Activated CD4-positive, alpha-beta T cell treated with anti-CD3 and anti-CD28 coated beads for 24 hours (primary cell): Measurements from ENCODE around the gene SLC22A2.

Experiments
- DNase-seq, 2 donors: peaks; one replicate each; pipeline ENCODE4 v3.0.0-alpha.2; 2020; ENCODE audit warnings: low read depth in 2 of 2

The SLC22A2 gene

DNA sequence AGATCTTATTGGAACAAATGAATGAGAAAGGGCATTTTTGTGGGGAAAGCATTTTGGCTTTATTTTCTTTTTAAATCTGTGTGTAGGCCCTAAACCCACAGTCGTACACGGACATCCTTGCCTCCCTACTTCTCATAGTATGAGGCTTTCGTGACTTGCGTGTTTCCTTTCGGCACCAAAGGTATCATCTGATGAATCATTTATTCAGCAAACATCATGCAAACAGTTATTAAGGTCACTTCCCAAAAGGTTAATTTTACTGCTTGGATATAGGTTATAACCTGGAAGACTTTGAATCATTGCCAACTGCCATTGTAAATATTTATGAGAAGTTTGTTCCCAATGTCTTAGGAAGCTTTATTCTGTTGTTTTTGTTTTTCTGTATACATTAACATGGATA, 15.1 kb upstream of the SLC22A2 start:
- no peak for DNase-seq

DNA sequence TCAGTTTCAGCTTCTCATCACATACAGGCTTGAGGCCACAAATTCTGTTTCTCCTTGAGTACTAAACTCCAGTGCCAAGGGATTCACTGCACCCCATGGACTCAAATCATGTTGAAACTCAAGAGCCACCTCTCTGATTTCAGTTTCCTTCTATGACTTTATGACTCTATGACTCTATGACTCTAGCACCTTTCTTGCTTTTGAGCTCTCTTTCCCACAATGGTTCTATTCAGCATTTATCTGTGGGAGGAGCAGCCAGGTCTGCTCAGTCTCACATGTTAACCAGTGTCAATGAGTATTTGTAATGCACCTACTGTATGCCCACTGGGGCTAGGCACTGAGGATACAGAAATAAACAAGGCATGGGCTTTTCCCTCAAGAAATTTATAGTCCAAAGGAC, 14.6 kb upstream of the SLC22A2 start:
- DNase-seq, result no peak

DNA sequence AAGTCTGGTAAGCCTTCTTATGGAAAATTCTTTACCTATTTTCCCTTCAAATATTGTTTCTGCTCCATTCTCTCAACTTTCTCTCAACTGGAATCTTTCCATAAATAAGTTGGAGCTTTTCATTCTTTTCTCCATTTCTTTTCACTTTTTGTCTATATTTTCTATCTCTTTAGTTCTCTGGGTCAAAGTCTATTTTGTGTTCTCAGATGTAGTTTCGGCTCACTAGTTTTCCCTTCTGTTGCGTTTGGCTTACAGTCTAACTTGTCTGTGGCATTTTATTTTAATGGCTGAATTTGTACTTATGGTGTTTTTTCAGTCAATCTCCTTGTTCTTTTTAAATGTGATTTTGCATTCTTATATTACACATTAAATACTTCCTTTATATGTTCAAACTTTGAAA, 14.1 kb upstream of the SLC22A2 start:
- no peak for DNase-seq

DNA sequence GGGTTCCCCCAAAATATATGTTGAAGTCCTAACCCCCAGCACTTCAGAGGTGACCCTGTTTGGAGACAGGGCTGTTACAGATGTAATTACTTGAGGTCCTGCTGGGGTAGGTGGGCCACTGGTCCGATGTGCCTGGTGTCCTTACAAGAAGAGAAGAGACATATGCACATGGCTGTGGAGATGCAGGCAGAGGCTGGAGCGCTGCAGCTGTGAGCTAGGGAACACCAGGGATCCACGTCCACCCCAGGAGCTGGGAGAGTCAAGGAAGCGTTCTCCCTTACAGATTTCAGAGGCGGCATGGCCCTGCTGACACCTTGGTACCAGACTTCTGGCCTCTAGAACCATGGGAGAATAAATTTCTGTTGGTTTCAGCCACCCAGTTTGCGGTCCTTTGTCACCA, 11.7 kb upstream of the SLC22A2 start:
- DNase-seq, result no peak

DNA sequence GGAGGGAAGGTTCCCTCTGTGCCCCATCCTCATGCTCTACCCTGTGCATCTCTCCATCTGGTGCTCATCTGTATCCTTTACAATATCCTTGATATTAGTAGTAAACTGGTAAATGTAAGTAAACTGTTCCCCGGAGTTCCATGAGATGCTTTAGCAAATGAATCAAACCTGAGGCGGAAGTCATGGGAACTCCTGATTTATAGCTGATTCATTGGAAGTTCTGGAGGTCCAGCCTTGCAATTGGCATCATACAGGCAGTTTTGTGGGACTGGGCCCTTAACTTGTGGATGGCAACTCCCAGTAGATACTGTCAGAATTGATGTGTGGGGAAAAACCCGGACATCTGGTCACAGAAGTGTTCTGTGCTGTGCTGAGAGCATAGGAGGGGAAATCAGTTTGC, 11.2 kb upstream of the SLC22A2 start:
- no peak for DNase-seq

DNA sequence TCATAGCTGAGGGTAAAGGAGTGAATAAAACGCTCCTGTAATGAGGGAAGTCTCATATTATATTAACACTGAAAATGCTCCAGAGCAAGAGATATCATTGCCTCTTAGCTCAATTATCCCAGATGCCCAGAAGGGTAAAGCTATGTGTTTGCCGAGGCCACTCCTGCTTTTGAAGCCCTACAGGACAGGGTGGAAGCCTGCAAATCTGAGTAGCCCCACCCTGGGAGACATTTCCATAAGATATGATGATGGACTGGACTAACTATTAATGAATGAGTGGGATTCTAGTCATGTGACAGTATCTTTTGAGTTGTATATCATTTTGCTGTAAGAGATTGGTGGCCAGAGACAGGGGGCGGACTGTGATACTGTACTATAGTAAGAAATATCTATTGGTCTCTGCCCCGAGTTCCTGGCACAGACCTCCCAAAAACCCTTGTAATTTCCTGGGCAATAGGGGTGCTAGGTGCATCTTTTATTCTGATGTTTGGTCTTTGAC, 10.5 kb upstream of the SLC22A2 start:
- no peak for DNase-seq

DNA sequence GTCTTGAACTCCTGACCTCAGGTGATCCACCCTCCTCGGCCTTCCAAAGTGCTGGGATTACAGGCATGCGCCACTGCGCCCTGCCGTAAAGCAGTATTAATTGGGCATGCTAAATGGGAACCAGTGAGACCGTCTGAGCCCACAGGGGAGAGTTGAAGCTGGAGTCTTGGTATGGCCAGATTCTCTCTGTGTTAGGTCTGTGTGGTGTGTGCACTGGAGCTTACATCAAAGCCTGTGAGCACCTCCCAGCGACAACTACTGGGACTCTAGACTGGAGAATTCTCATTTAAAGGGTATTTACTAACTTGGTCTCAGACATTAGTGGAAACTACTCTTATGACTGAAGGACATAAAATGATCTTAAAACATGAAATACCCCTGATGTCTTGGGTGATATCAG, 8.5 kb upstream of the SLC22A2 start:
- no peak for DNase-seq

DNA sequence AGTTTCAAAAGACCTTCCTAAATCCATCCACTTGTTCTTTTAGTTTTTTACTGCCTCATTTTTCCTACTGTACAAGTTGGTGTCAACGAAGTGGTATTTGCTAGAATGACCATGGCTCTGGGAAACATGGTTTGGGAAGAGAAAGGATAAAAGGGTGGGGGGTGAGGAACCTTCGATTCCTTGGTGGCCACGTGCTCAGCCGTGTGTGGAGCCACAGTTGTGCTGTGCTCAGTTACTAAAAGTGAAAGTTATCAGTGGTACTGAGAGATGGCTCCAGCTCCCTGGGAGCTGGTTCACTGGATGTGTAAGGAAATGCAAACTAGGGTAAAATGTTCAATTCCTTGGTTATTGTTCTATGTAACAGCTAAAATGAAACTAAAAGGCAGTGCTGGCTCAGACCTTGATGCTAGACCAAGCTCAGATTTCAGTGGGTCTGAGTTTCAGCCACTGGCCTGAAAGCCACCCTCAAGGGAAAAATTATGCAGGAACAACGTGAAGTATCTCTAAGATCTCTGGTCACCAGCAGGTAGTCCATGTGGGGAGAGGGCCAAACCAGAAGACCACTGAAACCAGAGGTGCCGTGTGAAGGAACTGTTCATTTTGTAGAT, 7.4 kb upstream of the SLC22A2 start:
- DNase-seq, result no peak

DNA sequence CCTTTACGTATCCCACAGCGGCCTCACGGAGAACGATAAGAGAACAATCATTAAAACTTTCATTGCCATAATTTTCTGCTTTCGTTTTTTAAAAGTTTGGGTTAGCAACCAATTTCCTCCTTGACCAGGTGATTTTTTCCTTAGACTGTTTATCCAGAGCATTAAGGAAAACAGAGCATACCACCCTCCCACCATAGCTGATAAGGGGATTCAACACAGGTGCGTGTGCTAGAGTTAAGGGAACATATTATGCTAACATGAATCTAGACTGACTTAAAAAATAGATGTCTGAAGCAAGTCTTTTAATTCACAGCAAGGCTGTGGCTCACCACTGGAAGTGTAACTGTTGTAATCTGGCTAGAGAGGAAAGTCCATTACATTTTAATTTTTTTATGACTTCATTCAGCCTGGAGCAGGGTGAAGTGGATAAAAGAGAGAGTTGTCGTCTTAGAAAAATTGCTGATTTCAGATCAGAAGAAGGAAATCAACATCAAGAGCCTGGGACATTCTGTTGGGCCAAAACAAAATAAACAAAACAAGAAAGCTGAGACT, 5.5 kb upstream of the SLC22A2 start:
- DNase-seq, result no peak

DNA sequence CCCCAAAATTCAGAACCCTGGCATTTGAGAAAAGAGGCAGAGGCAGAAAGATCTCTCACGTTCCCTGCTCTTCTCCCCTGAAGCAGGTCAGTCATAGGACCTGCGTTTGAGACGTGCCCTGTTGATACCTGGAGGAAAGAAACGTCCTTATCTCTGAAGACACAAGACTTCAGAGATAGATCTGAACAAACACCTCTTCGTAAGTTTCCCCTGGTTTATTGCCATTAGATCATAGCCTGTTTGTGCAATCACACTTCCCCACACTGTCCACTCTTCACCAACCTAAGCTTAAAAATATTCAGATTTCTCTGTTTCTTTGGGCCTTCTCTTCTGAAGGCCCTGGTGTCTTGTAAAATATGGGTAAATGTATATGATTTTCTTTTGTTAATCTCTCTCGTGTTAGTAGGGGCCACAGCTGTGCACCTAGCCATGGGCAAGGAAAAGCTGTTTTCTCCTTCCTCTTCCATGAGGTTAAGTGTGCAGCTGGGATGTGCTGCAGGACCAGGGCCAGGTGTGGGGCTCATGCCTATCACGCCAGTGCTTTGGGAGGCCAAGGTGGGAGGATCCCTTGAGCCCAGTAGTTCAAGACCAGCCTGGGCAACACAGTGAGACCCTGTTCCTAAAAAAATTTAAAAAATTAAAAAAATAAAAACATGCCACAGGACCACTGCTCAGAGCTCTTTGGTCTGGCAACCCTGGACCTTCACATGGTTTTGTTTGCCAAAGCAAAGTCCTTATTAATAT, 4.7 kb upstream of the SLC22A2 start:
- DNase-seq, result no peak

DNA sequence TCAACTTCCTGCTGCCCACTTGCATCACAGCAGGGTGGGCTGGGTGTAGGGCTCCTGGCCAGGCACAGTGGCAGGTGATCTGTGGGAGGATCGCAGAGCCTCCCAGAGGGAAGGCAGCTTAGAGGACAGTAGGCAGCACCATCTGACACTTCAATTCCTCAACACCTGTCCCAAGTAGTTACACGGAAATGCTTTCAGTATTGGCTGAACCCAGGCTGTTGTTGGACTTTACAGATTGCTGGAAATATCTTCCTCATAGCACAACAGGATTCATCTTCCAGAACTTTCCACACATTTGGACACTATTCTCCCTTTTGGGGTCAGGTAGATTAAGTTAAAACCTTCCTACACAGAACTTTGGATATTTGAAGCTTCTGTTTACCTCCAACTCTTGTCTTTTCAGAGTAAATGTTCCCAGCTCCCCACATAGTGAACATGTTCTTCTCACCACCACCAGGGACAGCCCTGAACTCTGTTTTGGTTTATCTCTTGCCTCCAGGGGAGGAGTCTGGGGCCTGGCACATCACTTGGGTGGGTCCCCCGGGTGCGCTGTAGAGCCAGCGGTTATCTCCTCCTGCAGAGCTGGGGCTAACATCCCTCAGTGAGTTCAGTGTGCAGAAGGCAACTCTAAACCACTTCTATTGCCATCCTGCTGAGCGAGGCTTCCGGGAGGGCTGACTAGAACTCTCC, 3.5 kb upstream of the SLC22A2 start:
- no peak for DNase-seq

DNA sequence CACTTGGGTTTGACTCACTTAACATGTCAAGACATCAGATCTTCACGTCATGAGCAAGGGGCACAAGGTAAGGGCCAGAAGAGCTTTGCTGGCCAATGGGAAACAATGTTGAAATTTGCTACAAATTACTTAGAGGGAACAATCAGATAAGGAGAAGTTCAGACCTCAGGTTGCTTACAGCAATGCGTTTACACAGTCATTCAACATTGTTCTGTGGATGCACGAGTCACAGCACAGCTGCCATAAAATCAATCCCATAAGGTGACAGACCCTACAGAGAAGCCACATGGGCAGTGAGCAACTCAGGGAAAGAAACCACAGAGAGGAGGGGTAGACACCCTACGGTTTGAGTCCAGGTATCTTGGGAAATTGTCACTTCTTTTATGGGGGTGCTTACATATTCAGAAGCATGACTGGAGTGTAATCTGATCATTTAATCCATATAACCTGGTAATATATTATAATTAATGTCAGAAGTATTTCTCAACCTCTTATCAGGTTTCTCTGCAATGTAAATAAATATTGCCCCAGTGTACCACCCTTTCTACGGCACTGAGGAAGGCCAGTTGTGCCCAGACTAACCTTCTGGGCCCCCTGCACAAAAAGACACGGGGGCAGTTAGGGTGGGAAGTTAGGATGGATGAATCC, 2.3 kb upstream of the SLC22A2 start:
- DNase-seq, result no peak

DNA sequence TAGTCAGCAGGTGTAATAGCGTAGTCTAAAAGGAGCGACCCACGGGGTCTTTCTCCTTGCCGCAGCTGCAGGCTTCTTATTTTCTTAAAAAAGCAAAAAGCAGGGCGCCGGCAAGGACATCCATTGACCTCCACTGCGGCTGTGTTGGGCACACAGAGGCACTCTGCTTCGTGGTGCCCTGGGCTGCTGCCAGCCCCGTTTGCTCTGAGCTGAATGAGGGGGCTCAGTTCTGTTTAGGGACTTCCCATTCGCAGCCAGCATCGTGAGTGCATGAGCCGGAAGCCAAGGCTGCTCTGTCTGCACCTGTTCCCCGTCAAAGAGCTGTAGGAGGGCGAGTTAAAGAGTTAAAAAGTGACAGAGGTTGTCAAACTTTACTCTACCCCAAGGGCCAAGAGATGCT, 1.7 kb upstream of the SLC22A2 start:
- DNase-seq, result no peak

DNA sequence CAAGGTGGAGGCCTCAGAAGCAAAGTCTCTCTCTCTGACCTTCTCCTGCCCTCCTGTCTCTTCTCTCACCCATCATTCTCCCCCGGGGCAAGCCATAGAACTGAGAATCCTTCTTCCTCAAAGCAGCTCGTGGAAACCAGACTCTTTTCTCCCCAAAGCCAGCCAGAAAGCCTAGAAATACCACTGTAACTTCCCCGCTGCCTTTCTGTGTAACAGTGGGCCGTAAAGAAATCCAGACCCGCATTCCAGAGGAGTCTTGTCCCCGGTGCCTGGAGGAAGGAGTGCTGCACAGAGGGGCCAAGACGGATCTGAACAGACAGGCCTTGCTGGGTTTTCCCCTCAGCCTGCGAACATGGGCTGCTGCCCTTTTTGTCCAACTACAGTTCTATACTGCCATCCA, 977 bp upstream of the SLC22A2 start:
- no peak for DNase-seq

DNA sequence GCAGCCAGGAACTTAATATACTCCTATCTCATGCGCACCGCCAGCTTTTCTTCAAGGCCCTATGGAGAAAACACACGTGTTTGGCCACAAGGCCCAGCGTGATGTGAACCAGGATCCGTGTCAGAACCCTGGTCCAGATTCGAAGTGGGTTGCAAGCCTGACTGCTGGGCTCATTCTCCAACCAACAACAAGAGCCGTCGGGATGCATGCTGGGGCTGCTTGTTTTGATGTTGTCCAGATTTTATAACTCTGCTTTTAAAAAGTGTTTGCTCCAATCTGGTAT, 463 bp upstream of the SLC22A2 start:
- no peak for DNase-seq

DNA sequence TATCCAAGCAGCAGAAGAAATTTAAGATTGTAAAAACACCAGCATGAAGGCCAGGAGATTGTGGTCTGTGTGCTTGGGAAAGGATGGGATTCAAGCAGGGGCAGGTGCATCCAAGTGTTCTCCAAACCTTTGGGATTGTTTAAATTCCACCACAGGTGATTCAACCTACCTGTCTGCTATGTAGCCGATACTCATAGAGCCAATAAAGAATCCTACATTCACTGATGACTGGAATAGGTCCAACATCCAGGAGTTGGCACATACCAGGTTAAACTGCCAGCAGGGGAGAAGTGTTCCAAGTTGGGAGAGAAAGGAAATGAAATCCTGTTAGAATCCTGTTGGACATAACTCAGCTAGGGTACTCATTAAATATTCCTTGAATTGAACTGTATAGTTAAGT, 2.2 kb downstream of the SLC22A2 start:
- DNase-seq, result no peak

DNA sequence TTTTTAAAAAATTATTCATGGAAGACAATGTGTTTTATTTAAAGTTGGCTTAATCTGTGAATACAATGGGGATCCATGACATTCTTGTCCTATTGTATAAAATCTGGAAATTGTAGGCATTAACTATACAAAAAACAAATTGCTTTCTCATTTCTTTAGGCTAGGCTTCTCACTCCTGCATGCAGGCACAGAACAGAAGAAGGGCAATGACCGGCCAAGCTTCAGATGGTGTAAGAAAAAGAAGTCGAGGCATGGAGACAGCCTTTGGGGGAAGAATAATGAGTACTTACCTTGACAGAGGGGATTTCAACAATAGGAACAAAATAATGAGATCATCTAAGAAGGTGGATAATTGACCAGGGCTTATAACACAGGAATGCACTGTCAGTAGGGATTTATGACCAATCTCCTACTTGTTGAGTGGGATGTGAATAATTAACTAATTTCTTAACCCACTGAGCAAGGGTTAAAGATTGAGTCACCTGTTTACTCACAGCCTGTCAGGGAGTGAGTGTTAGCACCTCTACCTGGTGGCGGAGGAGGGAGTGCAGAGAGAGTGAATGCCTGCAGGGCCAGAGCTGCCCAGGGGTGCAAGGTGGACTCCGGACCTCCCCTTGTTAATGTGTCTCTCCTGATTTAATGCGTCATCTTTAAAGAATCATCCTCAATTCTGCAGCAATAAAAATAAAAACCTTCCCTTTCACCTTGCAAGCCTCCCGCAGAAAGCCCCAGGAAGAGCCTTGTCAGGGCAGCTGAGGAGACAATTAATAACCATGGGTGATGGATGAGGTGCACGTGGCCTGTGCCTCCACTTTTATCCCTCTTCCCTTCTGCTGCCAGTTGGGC, 3.9 kb downstream of the SLC22A2 start:
- no peak for DNase-seq

DNA sequence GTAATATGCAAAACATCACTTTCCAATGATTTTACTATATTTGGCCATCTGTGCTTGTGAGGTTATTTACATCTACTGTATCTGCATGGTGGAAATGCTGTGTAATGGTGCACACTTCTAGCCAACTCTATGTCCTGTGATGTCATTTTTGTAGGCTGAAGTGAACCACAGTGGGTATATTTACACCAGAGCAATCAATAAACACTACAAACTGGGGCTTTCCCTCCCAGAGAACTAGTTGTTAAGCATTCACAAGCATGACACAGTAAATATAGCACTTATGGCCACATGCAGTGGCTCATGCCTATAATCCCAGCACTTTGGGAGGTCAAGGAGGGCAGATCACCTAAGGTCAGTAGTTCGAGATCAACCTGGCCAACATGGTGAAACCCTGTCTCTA, 4.9 kb downstream of the SLC22A2 start:
- DNase-seq, result no peak

DNA sequence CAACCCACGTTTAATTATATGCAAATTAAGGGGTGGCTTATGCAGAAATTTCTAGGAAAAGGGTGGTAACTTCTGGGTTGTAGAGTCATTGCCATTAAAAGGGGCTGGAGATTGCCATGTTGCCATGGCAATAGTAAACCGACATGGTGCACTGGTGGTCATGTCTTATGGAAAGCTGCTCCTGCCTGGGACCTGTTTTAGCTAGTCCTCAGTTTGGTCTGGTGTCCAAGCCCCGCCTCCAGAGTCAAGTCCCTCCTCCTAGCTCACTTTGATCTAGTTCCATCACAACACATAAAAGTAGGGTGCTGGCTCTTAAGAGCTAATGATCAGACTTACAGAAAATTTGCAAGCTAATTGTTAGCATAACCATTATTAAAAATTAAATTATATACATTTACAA, 5.3 kb downstream of the SLC22A2 start:
- no peak for DNase-seq

DNA sequence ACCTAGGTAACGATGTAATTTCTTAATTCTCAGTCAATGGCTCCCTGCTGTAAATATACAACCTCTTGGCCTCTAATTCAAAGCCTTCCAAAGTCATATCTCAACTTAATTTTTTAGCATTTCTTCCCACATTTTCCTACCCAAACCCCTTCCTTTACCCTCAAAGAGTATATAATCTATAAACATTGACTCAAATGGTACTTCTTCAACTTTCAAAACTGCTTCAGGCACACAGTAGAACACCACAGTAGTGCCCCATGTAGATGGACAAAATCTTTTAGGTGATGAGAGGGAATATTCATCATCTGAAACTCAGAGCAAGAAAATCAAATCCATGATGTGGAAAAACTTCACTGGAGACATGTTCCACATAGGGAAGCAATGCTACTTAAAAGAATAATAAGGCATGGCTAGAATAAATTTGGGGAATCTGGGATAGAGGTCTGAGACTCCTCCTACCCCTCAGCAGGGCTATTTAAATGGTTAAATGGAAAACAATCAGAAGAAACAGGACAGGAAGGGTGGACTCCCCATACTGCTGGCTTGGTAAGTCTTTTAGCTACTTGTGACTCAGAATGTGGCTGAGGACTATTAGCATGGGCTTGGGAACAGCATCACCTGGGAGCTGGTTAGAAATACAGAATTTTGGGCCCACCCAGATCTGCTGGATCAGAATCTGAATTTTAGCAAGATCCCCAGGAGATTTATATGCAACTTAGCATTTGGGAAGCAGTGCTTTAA, 6.4 kb downstream of the SLC22A2 start:
- no peak for DNase-seq

DNA sequence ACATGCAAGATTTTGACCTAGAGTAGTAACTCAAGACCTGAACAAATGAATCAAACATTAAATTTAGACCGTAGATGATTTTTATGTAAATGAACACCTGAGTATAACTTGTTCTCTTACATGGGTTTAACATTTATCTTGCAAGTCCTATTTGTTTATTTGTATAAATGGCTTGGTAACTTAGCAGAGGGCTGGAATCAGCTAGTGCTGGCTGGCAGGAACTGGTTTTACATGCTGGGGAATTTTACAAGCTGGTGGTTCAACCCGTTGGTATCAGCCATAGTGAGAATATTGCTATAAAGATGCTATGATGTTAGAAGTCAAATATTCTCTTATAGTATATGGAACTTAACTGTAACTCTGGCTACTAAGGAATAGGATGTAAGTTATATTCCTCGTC, 8.9 kb downstream of the SLC22A2 start:
- DNase-seq, result no peak
